ENCODE results near the gene MID1.

Gene MID1

DNA sequence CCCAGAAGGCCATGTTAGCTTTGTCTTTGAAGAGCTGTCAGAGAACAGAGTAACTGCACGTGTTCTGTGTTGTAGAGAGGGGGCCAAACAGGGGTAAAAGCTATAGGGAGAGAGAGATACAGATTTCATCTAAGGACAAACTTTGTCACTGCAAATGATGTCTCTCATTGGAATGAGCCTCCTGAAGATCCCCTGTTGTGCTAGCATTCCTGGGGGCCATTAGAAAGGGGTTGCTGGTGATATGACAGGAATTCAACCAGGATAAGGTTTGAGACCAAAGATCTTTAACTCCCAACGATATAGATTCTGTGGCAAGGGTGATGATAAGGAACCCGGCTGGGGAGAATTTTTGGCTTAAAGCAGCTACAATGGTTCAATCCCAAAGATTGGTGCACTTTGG lies 16.8 kb downstream of the MID1 start:
- Histone ChIP-seq H3K18ac (ENCODE audit: low read depth in 1 of 2, low read length in 2 of 2) (no peak overlapping the region), H3K23ac (ENCODE audit: low read length in 2 of 2) (no peak overlapping the region), H3K27me3 (ENCODE audit: control insufficient read depth in 1 of 2, insufficient read depth in 1 of 2, low read length in 2 of 2) (no peaks in the 10 kb centered on the region), H3K14ac (ENCODE audit: low read length in 2 of 2) (no peak overlapping the region), H2AK5ac (ENCODE audit: low read length, severe bottlenecking) (no peak overlapping the region), H4K8ac (ENCODE audit: low read length) (no peak overlapping the region), H2AFZ (ENCODE audit: low read depth, low read length) (no peak overlapping the region), H2BK120ac (ENCODE audit: low read depth, low read length) (no peak overlapping the region), H2BK12ac (ENCODE audit: low read length in 2 of 2) (no peak overlapping the region), H3K4ac (ENCODE audit: low read depth in 1 of 2, low read length in 2 of 2) (no peak overlapping the region), H2BK5ac (ENCODE audit: low read depth, low read length, poor library complexity, severe bottlenecking) (no peak overlapping the region), H2BK15ac (ENCODE audit: low read depth, poor library complexity, severe bottlenecking) (no peak overlapping the region), H3K4me2 (ENCODE audit: low read length, poor library complexity, severe bottlenecking) (no peak overlapping the region), H3K9ac (ENCODE audit: low read length) (no peak overlapping the region), H3K36me3 (ENCODE audit: control insufficient read depth in 1 of 2, insufficient read depth in 2 of 2, low read depth in 1 of 2, low read length in 2 of 2) (no peaks in the 10 kb centered on the region), H3K9me3 (ENCODE audit: control insufficient read depth, low read length) (no peaks in the 10 kb centered on the region), H3K4me3 (ENCODE audit: insufficient read depth in 1 of 2, low read depth in 1 of 2, low read length in 2 of 2) (no peak overlapping the region), H4K91ac (ENCODE audit: low read length) (no peak overlapping the region), H3K4me1 (ENCODE audit: control insufficient read depth, insufficient read depth, low read depth, low read length) (no peaks in the 10 kb centered on the region), H3K79me1 (replicated peaks; ENCODE audit: low read length, poor library complexity, severe bottlenecking) (peaks cover 1% of the 10 kb centered on the region), H3K27ac (ENCODE audit: low read length, poor library complexity, severe bottlenecking) (no peak overlapping the region)
- DNase-seq, result no peak
- WGBS, result 0% methylated on average over 1 of the region's 3 CpGs

DNA sequence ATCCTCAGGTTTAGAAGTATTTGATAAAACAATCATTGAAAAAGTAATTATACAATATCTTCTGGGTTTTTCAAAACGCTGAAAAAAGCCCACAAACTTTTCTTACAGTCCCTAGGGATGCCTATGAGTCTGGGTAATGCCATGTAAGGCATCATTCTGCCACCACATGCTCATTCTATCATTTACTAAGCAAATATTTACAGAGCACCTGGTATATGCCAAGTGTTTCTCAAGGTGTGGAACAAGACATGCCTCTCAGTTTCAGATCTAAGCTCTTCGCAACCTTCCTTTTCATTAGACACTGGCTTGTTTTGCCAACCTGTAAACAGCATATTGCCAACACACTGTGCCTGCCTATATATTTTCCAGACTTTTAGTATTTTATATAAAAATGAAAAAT lies 17.7 kb downstream of the MID1 start:
- H3K4ac ChIP-seq (ENCODE audit: low read depth in 1 of 2, low read length in 2 of 2), result no peak overlapping the region
- peaks cover 2% of the 10 kb centered on the region for H3K79me1 ChIP-seq (replicated peaks; ENCODE audit: low read length, poor library complexity, severe bottlenecking)
- no peak overlapping the region for H2BK15ac ChIP-seq (ENCODE audit: low read depth, poor library complexity, severe bottlenecking)
- H3K9ac ChIP-seq (ENCODE audit: low read length), result no peak overlapping the region
- H3K27me3 ChIP-seq (ENCODE audit: control insufficient read depth in 1 of 2, insufficient read depth in 1 of 2, low read length in 2 of 2), result no peaks in the 10 kb centered on the region
- H3K4me1 ChIP-seq (ENCODE audit: control insufficient read depth, insufficient read depth, low read depth, low read length), result no peaks in the 10 kb centered on the region
- H3K23ac ChIP-seq (ENCODE audit: low read length in 2 of 2), result no peak overlapping the region
- H3K4me2 ChIP-seq (ENCODE audit: low read length, poor library complexity, severe bottlenecking), result no peak overlapping the region
- no peak overlapping the region for H3K4me3 ChIP-seq (ENCODE audit: insufficient read depth in 1 of 2, low read depth in 1 of 2, low read length in 2 of 2)
- H2AK5ac ChIP-seq (ENCODE audit: low read length, severe bottlenecking), result no peak overlapping the region
- no peak overlapping the region for H3K27ac ChIP-seq (ENCODE audit: low read length, poor library complexity, severe bottlenecking)
- no peaks in the 10 kb centered on the region for H3K36me3 ChIP-seq (ENCODE audit: control insufficient read depth in 1 of 2, insufficient read depth in 2 of 2, low read depth in 1 of 2, low read length in 2 of 2)
- H4K8ac ChIP-seq (ENCODE audit: low read length), result no peak overlapping the region
- no peak overlapping the region for H2BK12ac ChIP-seq (ENCODE audit: low read length in 2 of 2)
- H2AFZ ChIP-seq (ENCODE audit: low read depth, low read length), result no peak overlapping the region
- no peak for DNase-seq
- H3K9me3 ChIP-seq (ENCODE audit: control insufficient read depth, low read length), result no peaks in the 10 kb centered on the region
- no peak overlapping the region for H2BK5ac ChIP-seq (ENCODE audit: low read depth, low read length, poor library complexity, severe bottlenecking)
- no peak overlapping the region for H2BK120ac ChIP-seq (ENCODE audit: low read depth, low read length)
- no peak overlapping the region for H4K91ac ChIP-seq (ENCODE audit: low read length)
- 88% methylated on average over 1 of the region's 2 CpGs for WGBS
- no peak overlapping the region for H3K18ac ChIP-seq (ENCODE audit: low read depth in 1 of 2, low read length in 2 of 2)
- no peak overlapping the region for H3K14ac ChIP-seq (ENCODE audit: low read length in 2 of 2)

DNA sequence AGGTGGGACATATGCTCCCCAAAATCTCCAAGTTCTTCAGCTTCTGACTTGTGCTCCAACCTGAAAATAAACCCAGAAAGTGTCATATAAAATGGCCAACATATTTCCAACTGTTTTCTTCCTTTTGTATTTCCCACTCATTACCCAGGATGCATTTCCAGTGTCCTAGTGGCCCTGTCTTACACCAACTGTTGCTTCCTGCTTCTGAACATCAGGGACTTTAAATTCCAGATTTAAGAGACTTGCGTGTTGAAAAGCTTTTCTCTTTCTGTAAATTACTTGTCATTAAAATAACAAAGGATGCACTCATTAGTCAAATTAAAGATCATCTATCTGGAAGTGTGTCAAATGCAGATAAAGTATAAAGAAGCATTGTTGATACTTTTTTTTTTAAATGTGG lies 19.9 kb downstream of the MID1 start:
- WGBS, result no CpG with 5 or more reads among the region's 1 CpG
- Histone ChIP-seq H3K79me1 (replicated peaks; ENCODE audit: low read length, poor library complexity, severe bottlenecking) (peaks cover 2% of the 10 kb centered on the region), H3K9me3 (ENCODE audit: control insufficient read depth, low read length) (no peaks in the 10 kb centered on the region), H3K9ac (ENCODE audit: low read length) (no peak overlapping the region), H2AK5ac (ENCODE audit: low read length, severe bottlenecking) (no peak overlapping the region), H3K4me2 (ENCODE audit: low read length, poor library complexity, severe bottlenecking) (no peak overlapping the region), H2AFZ (ENCODE audit: low read depth, low read length) (no peak overlapping the region), H3K36me3 (ENCODE audit: control insufficient read depth in 1 of 2, insufficient read depth in 2 of 2, low read depth in 1 of 2, low read length in 2 of 2) (no peaks in the 10 kb centered on the region), H3K27ac (ENCODE audit: low read length, poor library complexity, severe bottlenecking) (no peak overlapping the region), H3K4me3 (ENCODE audit: insufficient read depth in 1 of 2, low read depth in 1 of 2, low read length in 2 of 2) (no peak overlapping the region), H3K14ac (ENCODE audit: low read length in 2 of 2) (no peak overlapping the region), H3K18ac (ENCODE audit: low read depth in 1 of 2, low read length in 2 of 2) (no peak overlapping the region), H2BK5ac (ENCODE audit: low read depth, low read length, poor library complexity, severe bottlenecking) (no peak overlapping the region), H3K4me1 (ENCODE audit: control insufficient read depth, insufficient read depth, low read depth, low read length) (no peaks in the 10 kb centered on the region), H3K23ac (ENCODE audit: low read length in 2 of 2) (no peak overlapping the region), H4K8ac (ENCODE audit: low read length) (no peak overlapping the region), H4K91ac (ENCODE audit: low read length) (no peak overlapping the region), H3K27me3 (ENCODE audit: control insufficient read depth in 1 of 2, insufficient read depth in 1 of 2, low read length in 2 of 2) (no peaks in the 10 kb centered on the region), H2BK15ac (ENCODE audit: low read depth, poor library complexity, severe bottlenecking) (no peak overlapping the region), H2BK12ac (ENCODE audit: low read length in 2 of 2) (no peak overlapping the region), H3K4ac (ENCODE audit: low read depth in 1 of 2, low read length in 2 of 2) (no peak overlapping the region), H2BK120ac (ENCODE audit: low read depth, low read length) (no peak overlapping the region)
- no peak for DNase-seq

DNA sequence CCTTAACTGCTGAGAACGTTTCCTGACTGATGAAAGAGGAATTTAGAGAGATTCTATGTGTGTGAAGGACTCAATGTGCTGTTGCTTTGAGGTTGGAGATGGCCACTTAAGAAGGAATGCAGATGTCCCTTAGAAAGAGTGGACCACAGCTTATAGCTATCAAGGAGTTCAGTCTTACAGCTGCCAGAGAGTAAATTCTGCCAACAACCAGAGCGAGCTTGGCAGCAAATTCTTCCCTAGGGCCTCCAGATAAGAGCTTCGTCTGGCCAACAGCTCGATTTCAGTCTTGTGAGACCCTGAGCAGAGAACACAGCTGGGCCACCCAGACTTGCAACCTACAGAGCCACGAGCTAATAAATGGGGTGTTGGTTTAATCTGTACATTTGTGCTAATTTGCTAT lies 21.8 kb downstream of the MID1 start:
- Histone ChIP-seq H3K9me3 (ENCODE audit: control insufficient read depth, low read length) (no peaks in the 10 kb centered on the region), H2BK12ac (ENCODE audit: low read length in 2 of 2) (no peak overlapping the region), H2BK5ac (ENCODE audit: low read depth, low read length, poor library complexity, severe bottlenecking) (no peak overlapping the region), H2BK15ac (ENCODE audit: low read depth, poor library complexity, severe bottlenecking) (no peak overlapping the region), H4K8ac (ENCODE audit: low read length) (no peak overlapping the region), H2AFZ (ENCODE audit: low read depth, low read length) (no peak overlapping the region), H3K4ac (ENCODE audit: low read depth in 1 of 2, low read length in 2 of 2) (no peak overlapping the region), H3K23ac (ENCODE audit: low read length in 2 of 2) (no peak overlapping the region), H3K4me3 (ENCODE audit: insufficient read depth in 1 of 2, low read depth in 1 of 2, low read length in 2 of 2) (no peak overlapping the region), H2BK120ac (ENCODE audit: low read depth, low read length) (no peak overlapping the region), H3K36me3 (ENCODE audit: control insufficient read depth in 1 of 2, insufficient read depth in 2 of 2, low read depth in 1 of 2, low read length in 2 of 2) (no peaks in the 10 kb centered on the region), H4K91ac (ENCODE audit: low read length) (no peak overlapping the region), H3K79me1 (replicated peaks; ENCODE audit: low read length, poor library complexity, severe bottlenecking) (peaks cover 2% of the 10 kb centered on the region), H3K4me1 (ENCODE audit: control insufficient read depth, insufficient read depth, low read depth, low read length) (no peaks in the 10 kb centered on the region), H3K27ac (ENCODE audit: low read length, poor library complexity, severe bottlenecking) (no peak overlapping the region), H3K18ac (ENCODE audit: low read depth in 1 of 2, low read length in 2 of 2) (peak overlapping the region in 1 of 2 experiments; percentile 21), H3K9ac (ENCODE audit: low read length) (no peak overlapping the region), H3K14ac (ENCODE audit: low read length in 2 of 2) (no peak overlapping the region), H2AK5ac (ENCODE audit: low read length, severe bottlenecking) (no peak overlapping the region), H3K4me2 (ENCODE audit: low read length, poor library complexity, severe bottlenecking) (no peak overlapping the region), H3K27me3 (ENCODE audit: control insufficient read depth in 1 of 2, insufficient read depth in 1 of 2, low read length in 2 of 2) (no peaks in the 10 kb centered on the region)
- DNase-seq, result no peak
- WGBS, result 55% methylated on average over 4 of the region's 5 CpGs

Measured in mesenchymal stem cell (in vitro differentiated cells and primary cell).